SU-DHL-6 (cell line): Measurements from ENCODE around the gene TP63.

Experiments used
- H2AFZ ChIP-seq: fragments of 200-600 bp; sonication (generic); 2 replicates; pipeline ENCODE4 v1.6.1; 2014; ENCODE audit warnings: low read depth, mild to moderate bottlenecking, moderate library complexity, mixed read lengths, antibody characterized with exemption, low read length; ENCODE audit not compliant: severe bottlenecking
- H3F3A ChIP-seq: fragments of 200-600 bp; shearing (Covaris generic); 2 replicates; pipeline ENCODE4 v1.6.0; 2016; ENCODE audit warnings: antibody characterized with exemption, mild to moderate bottlenecking; ENCODE audit not compliant: insufficient read depth
- H3K27ac ChIP-seq: fragments of 200-600 bp; sonication (generic); 2 replicates; pipeline ENCODE4 v1.5.1; 2016; ENCODE audit warnings: low read depth, mild to moderate bottlenecking, low read length, moderate library complexity, mixed read lengths
- H3K27me3 ChIP-seq: fragments of 200-600 bp; sonication (generic), shearing (Covaris generic); 2 replicates; pipeline ENCODE4 v1.6.0; 2014; ENCODE audit warnings: mild to moderate bottlenecking, low read length
- H3K36me3 ChIP-seq: fragments of 200-600 bp; sonication (generic); 2 replicates; pipeline ENCODE4 v1.6.1; 2014; ENCODE audit warnings: mild to moderate bottlenecking, low read length, mixed read lengths
- H3K4me2 ChIP-seq: fragments of 300-600, 200-600 bp; shearing (Covaris generic), sonication (generic); 2 replicates; pipeline ENCODE4 v1.6.0; 2014; ENCODE audit warnings: low read length, low read depth, mild to moderate bottlenecking; ENCODE audit not compliant: poor library complexity, severe bottlenecking
- H3K4me3 ChIP-seq: fragments of 200-600 bp; sonication (generic); 2 replicates; pipeline ENCODE4 v1.5.1; 2014; ENCODE audit warnings: antibody characterized with exemption, low read length, mild to moderate bottlenecking, mixed read lengths; ENCODE audit not compliant: insufficient read depth, poor library complexity, severe bottlenecking
- H3K79me2 ChIP-seq: fragments of 200-600 bp; sonication (generic); 2 replicates; pipeline ENCODE4 v1.6.1; 2014; ENCODE audit warnings: mild to moderate bottlenecking, low read length, moderate library complexity; ENCODE audit not compliant: insufficient read depth
- H3K9ac ChIP-seq: fragments of 200-600 bp; sonication (generic); 2 replicates; pipeline ENCODE4 v1.7.0; 2014; ENCODE audit warnings: mild to moderate bottlenecking, low read length
- H3K9me2 ChIP-seq: fragments of 200-600 bp; sonication (generic); replicated peaks from 2 replicates; pipeline ENCODE4 v1.6.1; 2014; ENCODE audit warnings: low read length; ENCODE audit not compliant: insufficient read depth
- H3K9me3 ChIP-seq: fragments of 200-600 bp; sonication (generic); 2 replicates; pipeline ENCODE4 v1.6.1; 2014; ENCODE audit warnings: low read length, mixed read lengths; ENCODE audit not compliant: insufficient read depth
- H4K20me1 ChIP-seq: fragments of 200-600 bp; sonication (generic); 2 replicates; pipeline ENCODE4 v1.6.1; 2014; ENCODE audit warnings: low read depth, mild to moderate bottlenecking, antibody characterized with exemption, low read length, moderate library complexity, mixed read lengths
- CTCF ChIP-seq: fragments of 200-600 bp; sonication (generic); IDR thresholded peaks from one replicate; pipeline ENCODE4 v1.5.1; 2017; ENCODE audit warnings: antibody characterized with exemption, mild to moderate bottlenecking, low read length, moderate library complexity; ENCODE audit not compliant: insufficient read depth, poor library complexity, severe bottlenecking
- EZH2phosphoT487 ChIP-seq: fragments of 200-600 bp; sonication (generic), shearing (Covaris generic); conservative IDR thresholded peaks from 2 replicates; pipeline ENCODE4 v1.6.1; 2018; ENCODE audit warnings: mild to moderate bottlenecking, antibody characterized with exemption, low read length, moderate library complexity, mixed read lengths

Gene TP63

DNA sequence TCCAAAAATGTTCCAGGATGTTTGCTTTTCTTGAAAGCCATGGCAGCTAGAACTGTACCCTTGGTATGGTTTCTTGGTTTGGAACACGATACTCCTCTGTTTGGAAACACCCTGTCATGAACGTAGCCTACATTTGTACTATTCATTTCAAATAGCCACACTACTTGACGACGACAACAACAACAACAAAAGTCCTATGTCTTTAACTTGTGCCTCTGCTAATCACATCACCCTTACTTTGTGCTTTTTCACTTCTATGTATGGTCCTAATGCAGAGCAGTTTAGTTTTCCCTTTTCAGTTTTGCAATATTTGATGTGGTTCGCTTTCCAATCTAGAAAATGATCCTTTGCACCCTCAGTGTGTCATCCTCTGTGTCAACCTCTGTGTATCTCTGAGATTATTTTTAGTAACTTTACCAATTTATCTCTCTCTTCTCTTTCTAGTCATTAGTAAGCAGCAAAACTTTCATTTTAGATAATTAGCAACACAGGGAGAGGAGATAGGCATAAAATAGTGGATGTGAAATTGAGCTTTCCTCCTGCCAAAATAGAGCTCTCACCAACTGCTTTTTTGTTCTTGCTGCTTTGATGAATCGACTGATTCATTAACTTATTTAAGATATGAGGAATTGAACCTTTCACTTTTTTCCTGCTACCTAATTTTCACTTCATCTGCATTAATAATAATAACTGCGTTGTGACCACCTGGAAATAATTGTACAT, 44.1 kb upstream of the TP63 start:
- Histone ChIP-seq H3K9ac (no peak overlapping the region), H3K27ac (no peak overlapping the region), H3K9me2 (no peaks in the 10 kb centered on the region), H3K27me3 (no peaks in the 10 kb centered on the region), H3K36me3 (no peaks in the 10 kb centered on the region), H3F3A (no peaks in the 10 kb centered on the region), H3K4me3 (no peak overlapping the region), H2AFZ (no peak overlapping the region), H3K79me2 (no peaks in the 10 kb centered on the region), H4K20me1 (no peaks in the 10 kb centered on the region), H3K4me2 (no peak overlapping the region), H3K9me3 (no peaks in the 10 kb centered on the region)
- TF ChIP-seq EZH2phosphoT487: no peak
- TF ChIP-seq CTCF: no peak

DNA sequence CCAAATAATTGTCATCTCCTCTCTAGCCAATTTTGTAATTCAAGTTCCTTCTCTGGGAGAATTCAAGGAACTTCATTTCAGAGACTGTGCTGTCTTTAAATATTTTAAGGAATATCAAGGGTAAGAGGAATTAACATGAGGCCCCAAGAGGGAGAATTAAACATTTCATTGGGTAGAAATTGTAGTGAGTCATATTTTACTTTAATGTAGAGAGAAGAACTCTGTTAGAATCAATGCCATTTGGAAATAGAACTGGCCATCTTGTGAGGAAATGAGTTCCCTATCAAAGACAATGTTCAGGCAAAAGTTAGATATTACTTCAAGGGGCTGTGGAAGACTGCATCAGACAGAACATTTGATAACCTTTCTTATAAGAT, 43.5 kb upstream of the TP63 start:
- H3K4me2 ChIP-seq: no peak overlapping the region
- no peaks in the 10 kb centered on the region for H3K9me2 ChIP-seq
- TF ChIP-seq EZH2phosphoT487 (no peak), CTCF (no peak)
- H3F3A ChIP-seq: no peaks in the 10 kb centered on the region
- no peak overlapping the region for H3K4me3 ChIP-seq
- no peaks in the 10 kb centered on the region for H3K36me3 ChIP-seq
- H2AFZ ChIP-seq: no peak overlapping the region
- H3K27me3 ChIP-seq: no peaks in the 10 kb centered on the region
- H3K79me2 ChIP-seq: no peaks in the 10 kb centered on the region
- no peaks in the 10 kb centered on the region for H4K20me1 ChIP-seq
- no peak overlapping the region for H3K9ac ChIP-seq
- no peak overlapping the region for H3K27ac ChIP-seq
- no peaks in the 10 kb centered on the region for H3K9me3 ChIP-seq

GRCh38 chr3:189588070-189588469, 43.1 kb upstream of the TP63 start:
- Histone ChIP-seq H3K4me2 (no peak overlapping the region), H3K36me3 (no peaks in the 10 kb centered on the region), H3K9me2 (no peaks in the 10 kb centered on the region), H3F3A (no peaks in the 10 kb centered on the region), H3K9me3 (no peaks in the 10 kb centered on the region), H3K79me2 (no peaks in the 10 kb centered on the region), H3K27me3 (no peaks in the 10 kb centered on the region), H3K9ac (no peak overlapping the region), H3K27ac (no peak overlapping the region), H2AFZ (no peak overlapping the region), H4K20me1 (no peaks in the 10 kb centered on the region), H3K4me3 (no peak overlapping the region)
- TF ChIP-seq EZH2phosphoT487 (no peak), CTCF (no peak)
